Fibroblast of villous mesenchyme (primary cell): ENCODE data around the gene HMGXB3. TPM values are rescaled to one million over a fixed set of nuclear protein-coding genes. Genes with fewer than 3 reads are reported as not detected.

Source experiments
- DNase-seq: peaks from one replicate; pipeline ENCODE4 v3.0.0-alpha.2; 2010; ENCODE audit warnings: low read depth
- H3K4me3 ChIP-seq: 2 replicates; pipeline ENCODE4 v1.5.1; 2011; ENCODE audit warnings: low read depth, mild to moderate bottlenecking, low read length
- CTCF ChIP-seq: IDR thresholded peaks from 2 replicates; pipeline ENCODE4 v1.5.1; 2012; ENCODE audit warnings: low read depth, mild to moderate bottlenecking, low read length; ENCODE audit not compliant: insufficient read depth
- total RNA-seq: library from RNA; depleted of rRNA; stranded (reverse); fragments of >200 nt; gene quantifications from 2 replicates; pipeline ENCODE4 v1.2.3, GENCODE V29; 2012

The HMGXB3 gene
- total RNA-seq, 1 donor = 45.3 TPM

DNA sequence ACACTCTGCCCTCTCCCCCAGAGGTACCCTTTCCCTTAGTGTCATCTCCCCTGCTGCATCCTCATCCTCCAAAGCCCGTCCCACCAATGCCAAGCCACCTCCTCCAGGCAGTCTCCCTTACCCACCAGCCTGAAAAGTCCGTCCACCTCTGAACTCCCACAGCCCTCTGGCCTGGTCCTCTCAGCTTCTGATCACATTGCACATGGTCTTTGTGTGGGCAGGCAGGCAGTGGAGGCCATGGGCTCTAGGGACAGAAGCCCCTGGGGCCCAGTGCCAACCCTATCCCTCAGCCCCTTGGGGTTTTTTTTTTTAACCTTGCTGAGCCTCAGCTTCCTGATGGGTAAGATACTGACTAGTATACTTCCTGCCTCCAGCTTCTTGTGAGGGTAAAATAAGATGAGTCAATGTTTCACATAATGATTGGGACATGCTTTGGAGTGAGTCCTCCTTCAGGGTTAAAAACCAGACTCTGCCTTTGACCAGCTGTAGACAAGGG is 66.4 kb downstream of the HMGXB3 start:
- no peak for TF ChIP-seq CTCF
- peak; percentile 74 for DNase-seq
- no peak overlapping the region for H3K4me3 ChIP-seq

DNA sequence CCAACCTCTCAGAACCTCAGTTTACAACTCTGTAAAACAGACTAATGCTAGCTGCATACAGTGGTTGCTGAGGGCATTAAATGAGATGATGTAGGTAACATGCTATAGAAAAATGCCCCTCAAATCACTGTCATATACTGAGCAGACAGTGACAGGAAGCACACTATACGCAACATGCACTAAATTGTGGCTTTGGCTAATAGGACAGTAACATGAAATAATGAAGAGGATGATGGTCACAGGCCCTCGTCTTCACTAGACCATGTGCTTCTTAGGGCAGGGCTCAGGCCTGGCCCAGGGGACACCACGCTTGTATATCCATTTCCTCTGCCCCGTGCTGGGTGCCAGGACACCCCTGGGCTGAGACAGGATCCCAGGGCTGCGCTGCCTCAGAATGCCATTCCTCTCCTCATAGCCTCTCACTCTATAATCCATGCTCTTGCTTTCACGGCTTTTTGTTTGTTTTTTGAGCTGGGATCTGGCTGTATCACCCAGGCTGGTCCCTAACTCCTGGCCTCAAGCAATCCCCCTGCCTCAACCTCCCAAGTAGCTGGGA is 66.9 kb downstream of the HMGXB3 start:
- no peak for TF ChIP-seq CTCF
- H3K4me3 ChIP-seq = no peak overlapping the region
- no peak for DNase-seq

DNA sequence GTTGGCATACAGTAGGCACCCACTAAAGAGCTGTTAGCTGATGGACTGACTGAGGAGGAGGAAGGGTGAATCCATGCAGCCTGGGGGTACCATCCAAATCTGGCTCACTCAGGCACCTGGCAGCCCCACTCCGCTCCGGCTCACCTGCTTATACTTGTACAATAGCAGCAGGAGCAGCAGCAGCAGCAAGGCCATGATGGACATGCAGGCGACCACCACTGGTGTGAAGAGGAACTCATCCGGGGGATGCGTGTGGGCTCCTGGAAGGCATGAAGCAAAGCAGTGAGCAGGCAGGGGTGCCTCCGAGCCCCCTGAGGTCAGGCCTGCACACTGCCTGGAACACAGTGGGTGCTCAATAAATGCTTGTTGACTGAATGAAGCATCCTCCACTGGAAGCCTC is 67.5 kb downstream of the HMGXB3 start:
- H3K4me3 ChIP-seq = no peak overlapping the region
- no peak for TF ChIP-seq CTCF
- no peak for DNase-seq

- H3K4me3 ChIP-seq = no peak overlapping the region
- TF ChIP-seq CTCF = no peak
- DNase-seq = no peak
Observed at GRCh38 chr5:150068472-150068871, 67.9 kb downstream of the HMGXB3 start.

- DNase-seq = no peak
- no peak overlapping the region for H3K4me3 ChIP-seq
- no peak for TF ChIP-seq CTCF
Observed at GRCh38 chr5:150068961-150069645, 68.6 kb downstream of the HMGXB3 start.

DNA sequence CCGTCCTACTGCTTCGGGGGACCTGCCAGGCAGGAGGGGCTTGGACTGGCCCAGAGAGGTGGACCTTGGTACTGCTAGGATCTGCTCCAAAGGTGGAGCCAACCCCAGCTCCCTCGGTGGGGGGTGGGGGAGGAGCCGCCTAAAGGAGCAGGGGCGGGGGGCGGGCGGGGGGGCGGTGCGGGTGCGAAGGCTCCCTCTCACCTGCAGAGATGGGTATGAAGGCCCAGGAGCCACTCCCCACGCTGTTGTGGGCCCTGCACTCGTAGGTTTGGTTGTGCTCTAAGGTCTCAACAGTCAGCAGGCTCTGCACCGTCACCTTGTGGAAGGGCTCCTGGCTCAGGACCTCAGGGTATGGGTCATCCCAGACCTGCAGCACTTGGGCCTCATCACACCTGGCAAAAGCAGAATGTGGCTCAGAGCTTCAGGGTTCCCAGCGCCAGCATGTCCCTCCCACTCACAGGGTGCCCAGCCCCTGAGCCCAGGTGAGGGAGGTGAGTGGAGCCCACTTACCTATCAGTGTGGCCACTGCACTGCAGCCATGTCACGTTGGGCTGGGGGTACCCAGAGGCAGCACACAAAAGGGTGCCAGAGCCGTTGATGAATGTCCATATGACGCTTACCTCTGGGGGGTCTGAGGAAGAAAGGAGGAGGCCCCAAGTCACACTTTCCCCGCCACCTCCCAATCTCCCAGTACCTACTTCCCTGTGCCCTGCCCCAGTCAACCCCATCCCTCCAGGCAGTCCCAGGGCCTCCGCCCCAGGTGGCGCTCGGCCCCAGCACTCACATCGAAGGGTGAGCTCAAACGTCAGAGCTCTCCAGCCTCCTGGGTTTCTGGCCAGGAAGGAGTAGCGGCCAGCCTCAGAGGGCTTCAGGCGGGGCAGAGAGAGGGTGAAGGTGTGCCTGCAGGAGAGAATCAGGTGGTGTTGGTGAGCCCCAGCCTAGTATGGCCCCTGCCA is 69.4 kb downstream of the HMGXB3 start:
- H3K4me3 ChIP-seq = no peak overlapping the region
- TF ChIP-seq CTCF = no peak
- DNase-seq = no peak
